ENCODE data around the gene TMEM239.
A peak's percentile ranks its signal among the peaks of the same experiment; 100 is the strongest.
"Not testable (repeated sequence)": the region's sequence is repeated elsewhere in the genome, so short reads cannot be mapped to it uniquely, and the experiment has no call there.

The TMEM239 gene

DNA sequence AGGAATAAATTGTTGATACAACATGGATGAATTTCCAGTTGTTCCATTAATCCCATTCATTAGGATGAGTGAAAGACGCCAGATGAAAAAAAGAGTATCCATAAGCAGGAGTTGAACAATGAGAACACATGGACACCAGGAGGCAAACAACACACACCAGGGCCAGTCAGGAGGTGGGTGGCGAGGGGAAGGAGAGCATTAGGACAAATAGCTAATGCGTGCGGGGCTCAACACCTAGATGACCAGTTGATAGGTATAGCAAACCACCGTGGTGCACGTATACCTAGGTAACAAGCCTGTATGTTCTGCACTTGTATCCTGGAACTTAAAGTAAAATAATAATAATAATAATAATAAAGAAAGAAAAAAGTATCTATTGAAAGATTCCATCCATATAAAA, 13.2 kb downstream of the TMEM239 start:
- TF ChIP-seq TAF1 (IDR thresholded peaks at IDR 0.05; ENCODE audit: borderline replicate concordance, low read depth, low read length) (no peak), POLR2AphosphoS5 (IDR thresholded peaks at IDR 0.05; ENCODE audit: low read depth, low read length) (no peak), POLR2A (IDR thresholded peaks at IDR 0.05; ENCODE audit: low read depth, low read length) (no peak)
- FAIRE-seq (no peak), DNase-seq (ENCODE audit: insufficient read length) (no peak)

DNA sequence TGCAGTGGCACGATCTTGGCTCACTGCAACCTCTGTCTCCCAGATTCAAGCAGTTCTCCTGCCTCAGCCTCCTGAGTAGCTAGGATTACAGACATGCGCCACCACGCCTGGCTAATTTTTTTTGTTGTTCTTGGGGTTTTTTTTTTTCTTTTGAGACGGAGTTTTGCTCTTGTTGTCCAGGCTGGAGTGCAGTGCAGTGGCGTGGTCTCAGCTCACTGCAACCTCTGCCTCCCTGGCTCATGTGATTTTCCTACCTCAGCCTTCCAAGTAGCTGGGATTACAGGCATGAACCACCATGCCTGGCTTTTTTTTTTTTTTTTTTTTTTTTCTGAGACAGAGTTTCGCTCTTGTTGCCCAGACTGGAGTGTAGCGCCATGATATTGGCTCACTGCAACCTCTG, 15.0 kb downstream of the TMEM239 start:
- FAIRE-seq; DNase-seq (ENCODE audit: insufficient read length): not testable (repeated sequence)

DNA sequence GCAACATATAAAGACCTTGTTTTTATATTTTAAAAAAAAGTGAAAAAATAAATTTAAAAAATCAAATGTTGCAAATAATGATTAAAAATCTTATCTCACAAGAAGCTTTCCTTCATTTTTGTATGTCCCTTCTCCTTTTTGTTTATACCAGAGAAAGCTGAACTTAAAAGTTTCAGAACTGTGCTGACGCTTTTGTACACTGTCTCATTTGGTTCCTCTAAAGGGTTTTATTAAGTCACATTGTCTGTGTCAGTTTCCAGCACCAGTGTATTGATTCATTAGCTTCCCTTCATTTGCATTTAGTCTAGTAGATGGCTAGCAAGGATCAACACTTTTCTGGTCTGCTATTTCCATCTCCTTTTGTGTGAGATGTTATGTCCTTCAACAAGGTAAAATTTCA, 17.6 kb downstream of the TMEM239 start:
- TF ChIP-seq TAF1 (IDR thresholded peaks at IDR 0.05; ENCODE audit: borderline replicate concordance, low read depth, low read length), result no peak
- no peak for TF ChIP-seq POLR2A (IDR thresholded peaks at IDR 0.05; ENCODE audit: low read depth, low read length)
- TF ChIP-seq POLR2AphosphoS5 (IDR thresholded peaks at IDR 0.05; ENCODE audit: low read depth, low read length), result no peak
- FAIRE-seq (no peak), DNase-seq (ENCODE audit: insufficient read length) (no peak)

DNA sequence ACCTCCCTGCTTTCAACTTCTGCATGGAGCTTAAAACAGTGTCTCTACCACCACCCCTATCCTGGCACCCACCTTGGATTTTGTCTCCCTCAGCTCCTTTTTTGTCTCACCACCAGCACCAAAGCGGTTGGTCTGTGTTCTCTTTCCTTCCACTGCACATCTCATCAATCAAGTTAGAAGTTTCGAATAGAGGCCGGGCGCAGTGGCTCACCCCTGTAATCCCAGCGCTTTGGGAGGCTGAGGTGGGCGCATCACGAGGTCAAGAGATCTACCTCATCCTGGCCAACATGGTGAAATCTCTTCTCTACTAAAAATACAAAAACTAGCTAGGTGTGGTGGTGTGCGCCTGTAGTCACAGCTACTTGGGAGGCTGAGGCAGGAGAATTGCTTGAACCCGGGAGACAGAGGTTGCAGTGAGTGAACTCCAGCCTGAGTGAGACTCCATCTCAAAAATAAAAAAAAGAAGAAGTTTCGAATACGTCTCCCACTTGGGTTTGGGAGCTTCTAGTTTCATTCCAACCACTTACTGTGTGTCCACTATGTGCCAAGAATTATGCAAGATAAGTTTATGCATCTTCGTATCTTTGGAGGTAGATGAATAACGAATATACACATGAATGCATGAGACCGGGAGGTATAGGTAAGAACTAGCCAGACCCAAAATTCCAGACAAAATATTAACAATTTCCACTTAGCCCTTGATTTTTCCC, 18.4 kb downstream of the TMEM239 start:
- TF ChIP-seq POLR2A (IDR thresholded peaks at IDR 0.05; ENCODE audit: low read depth, low read length), result no peak
- TF ChIP-seq POLR2AphosphoS5 (IDR thresholded peaks at IDR 0.05; ENCODE audit: low read depth, low read length), result no peak
- TF ChIP-seq TAF1 (IDR thresholded peaks at IDR 0.05; ENCODE audit: borderline replicate concordance, low read depth, low read length), result no peak
- DNase-seq (ENCODE audit: insufficient read length) (no peak), FAIRE-seq (no peak)

DNA sequence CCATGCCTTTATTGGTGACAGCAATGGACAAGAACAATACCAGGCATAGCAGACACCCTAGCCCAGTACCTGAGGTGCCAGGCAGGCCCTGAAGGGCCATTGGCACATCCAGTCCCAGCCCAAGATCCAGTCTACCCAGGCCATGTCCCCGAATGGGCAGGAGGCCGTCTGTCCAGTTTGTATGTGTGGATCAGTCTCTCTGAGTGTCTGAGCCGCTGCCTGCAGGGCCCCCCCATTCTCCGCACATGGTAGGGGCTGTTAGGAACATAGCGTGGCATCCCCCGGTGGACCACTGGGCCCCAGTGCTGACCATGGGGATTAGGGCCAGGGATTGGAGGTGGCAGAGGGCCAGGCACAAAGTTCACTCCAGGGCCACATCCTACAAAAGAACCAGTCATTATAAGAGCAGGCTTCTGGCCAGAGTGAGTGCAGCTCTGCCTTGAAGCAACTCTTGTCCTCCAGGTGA, 19.2 kb downstream of the TMEM239 start:
- TF ChIP-seq POLR2AphosphoS5 (IDR thresholded peaks at IDR 0.05; ENCODE audit: low read depth, low read length), result no peak
- no peak for TF ChIP-seq POLR2A (IDR thresholded peaks at IDR 0.05; ENCODE audit: low read depth, low read length)
- TF ChIP-seq TAF1 (IDR thresholded peaks at IDR 0.05; ENCODE audit: borderline replicate concordance, low read depth, low read length), result no peak
- no peak for FAIRE-seq
- no peak for DNase-seq (ENCODE audit: insufficient read length)

DNA sequence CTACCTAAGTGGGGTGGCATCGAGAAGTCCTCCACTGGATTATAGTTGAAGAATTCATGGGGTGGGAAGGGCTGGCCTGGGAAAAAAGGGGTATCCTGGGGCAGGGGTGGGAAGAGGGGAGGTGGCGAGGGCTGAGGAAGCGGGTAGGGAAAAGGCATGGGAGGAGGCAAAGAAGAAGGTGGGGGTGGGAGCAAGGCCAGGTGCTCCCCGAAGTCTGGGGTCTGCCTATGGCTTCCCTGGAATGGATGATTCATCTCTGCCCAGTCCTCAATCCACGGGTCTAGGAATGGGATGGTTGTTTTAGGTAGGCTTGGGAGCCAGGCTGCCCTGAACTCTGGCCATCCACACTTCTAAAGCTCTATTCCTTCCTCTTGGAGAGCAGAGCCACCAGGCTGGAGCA, 19.9 kb downstream of the TMEM239 start:
- DNase-seq (ENCODE audit: insufficient read length) (no peak), FAIRE-seq (no peak)
- TF ChIP-seq POLR2A (IDR thresholded peaks at IDR 0.05; ENCODE audit: low read depth, low read length) (no peak), POLR2AphosphoS5 (IDR thresholded peaks at IDR 0.05; ENCODE audit: low read depth, low read length) (no peak), TAF1 (IDR thresholded peaks at IDR 0.05; ENCODE audit: borderline replicate concordance, low read depth, low read length) (no peak)

DNA sequence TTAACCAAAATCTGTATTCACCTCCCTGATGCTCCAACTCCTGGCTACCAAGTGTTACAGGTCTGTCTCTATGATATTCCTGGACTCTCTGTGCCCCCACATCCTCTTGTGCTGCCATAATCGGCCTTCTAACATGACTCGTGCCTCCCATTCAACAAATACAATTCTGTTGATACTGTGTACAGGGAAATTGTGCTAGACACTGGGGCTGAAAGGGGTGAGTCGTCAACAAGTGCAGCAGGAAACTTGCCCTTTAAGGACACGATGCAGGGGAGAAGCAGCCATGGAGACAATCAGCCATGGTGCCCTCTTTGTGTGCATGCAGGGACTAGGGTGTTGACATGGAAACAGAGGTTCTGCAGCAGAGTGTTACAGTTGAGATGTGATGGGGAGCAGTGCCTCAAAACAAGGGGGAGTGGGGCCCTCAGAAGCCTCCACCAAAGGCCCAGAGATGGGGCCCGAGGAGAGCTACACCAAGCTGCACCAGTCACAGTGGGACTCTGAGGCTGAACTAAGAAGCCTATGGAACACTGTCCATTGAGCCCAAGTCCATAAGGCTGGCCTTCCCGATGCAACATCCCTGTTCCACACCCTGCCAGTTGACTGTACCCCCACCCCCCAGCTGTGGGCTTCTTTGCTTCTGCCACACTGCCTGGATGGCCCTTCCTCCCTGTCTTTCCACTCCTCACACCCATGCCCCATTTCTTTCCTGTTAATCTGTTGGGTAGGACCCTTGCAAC, 21.2 kb downstream of the TMEM239 start:
- FAIRE-seq, result no peak
- DNase-seq (ENCODE audit: insufficient read length), result no peak
- TF ChIP-seq POLR2AphosphoS5 (IDR thresholded peaks at IDR 0.05; ENCODE audit: low read depth, low read length), result no peak
- TF ChIP-seq POLR2A (IDR thresholded peaks at IDR 0.05; ENCODE audit: low read depth, low read length), result no peak
- no peak for TF ChIP-seq TAF1 (IDR thresholded peaks at IDR 0.05; ENCODE audit: borderline replicate concordance, low read depth, low read length)

DNA sequence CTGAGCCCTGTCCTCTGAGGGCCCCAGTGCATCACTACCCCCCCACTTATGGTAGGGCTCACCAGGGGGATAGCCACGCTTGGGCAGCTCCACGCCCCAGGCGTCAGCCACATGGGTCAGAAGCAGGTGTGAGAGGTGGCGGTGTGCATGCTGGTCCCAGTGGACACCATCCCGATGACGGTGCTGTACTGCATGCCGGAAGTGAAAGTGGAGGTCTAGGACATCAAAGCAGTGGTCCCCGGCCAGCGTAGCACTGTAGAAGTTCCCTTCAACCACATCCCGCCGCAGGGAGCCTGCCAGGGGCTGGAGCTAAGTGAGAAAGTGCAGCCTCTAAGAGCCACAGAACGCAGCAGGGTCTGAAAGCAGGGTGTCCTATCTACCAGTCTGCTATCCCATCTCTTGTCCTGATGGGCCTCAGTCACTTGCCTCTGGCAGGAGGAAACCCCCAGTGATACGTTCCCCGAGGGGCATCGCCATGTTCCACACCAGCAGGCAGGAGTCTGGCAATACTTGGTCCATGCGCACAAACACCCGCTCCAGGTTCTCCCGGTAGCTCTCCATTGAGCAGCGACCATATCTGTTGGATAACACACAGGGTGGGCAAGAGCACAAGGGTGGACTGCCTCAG, 22.1 kb downstream of the TMEM239 start:
- TF ChIP-seq POLR2A (IDR thresholded peaks at IDR 0.05; ENCODE audit: low read depth, low read length) (no peak), TAF1 (IDR thresholded peaks at IDR 0.05; ENCODE audit: borderline replicate concordance, low read depth, low read length) (no peak), POLR2AphosphoS5 (IDR thresholded peaks at IDR 0.05; ENCODE audit: low read depth, low read length) (no peak)
- FAIRE-seq, result peak; percentile 58

DNA sequence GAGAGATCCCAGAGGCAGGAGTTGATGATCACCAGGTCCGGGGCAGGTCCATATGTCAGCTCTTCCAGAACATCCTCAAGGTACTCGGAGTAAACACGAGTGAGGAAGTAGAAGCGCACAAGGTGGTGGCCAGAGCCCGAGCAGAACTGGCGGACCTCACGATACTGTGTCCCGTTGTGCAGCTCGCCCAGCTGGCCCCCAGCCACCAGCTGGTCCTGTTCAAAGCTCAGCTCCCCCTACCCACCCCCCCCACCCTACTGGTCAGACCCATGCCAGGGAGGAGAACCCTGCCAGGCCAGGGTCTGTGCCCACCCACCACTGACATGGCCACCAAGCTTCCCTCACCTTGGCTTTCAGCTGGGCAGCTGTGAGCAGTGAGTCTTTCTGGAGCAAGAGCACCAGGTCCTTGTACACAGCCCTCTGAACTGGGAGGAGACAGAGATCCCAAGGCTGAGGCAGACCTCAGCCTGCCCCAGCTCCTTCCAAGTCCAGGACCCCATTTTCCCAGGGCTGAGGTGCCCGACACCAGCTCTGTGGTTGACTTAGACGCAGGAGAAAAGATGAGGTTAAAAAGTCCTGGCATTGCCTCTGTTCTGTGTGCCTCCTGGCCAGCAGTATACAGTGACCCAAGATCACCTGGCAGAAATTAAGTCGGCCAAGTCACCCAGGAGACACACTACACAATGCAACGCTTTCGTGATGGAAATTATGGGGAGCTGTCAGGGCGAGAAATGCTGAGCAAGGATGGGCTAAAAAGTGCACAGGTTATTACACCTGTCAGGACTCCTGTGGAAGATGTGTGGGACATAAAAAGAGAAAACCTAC, 22.9 kb downstream of the TMEM239 start:
- DNase-seq (ENCODE audit: insufficient read length) (no peak), FAIRE-seq (no peak)
- TF ChIP-seq POLR2A (IDR thresholded peaks at IDR 0.05; ENCODE audit: low read depth, low read length) (no peak), POLR2AphosphoS5 (IDR thresholded peaks at IDR 0.05; ENCODE audit: low read depth, low read length) (no peak), TAF1 (IDR thresholded peaks at IDR 0.05; ENCODE audit: borderline replicate concordance, low read depth, low read length) (no peak)

More for the DNA sequence above, 22.1 kb downstream of the TMEM239 start:
- no peak for DNase-seq (ENCODE audit: insufficient read length)

DNA sequence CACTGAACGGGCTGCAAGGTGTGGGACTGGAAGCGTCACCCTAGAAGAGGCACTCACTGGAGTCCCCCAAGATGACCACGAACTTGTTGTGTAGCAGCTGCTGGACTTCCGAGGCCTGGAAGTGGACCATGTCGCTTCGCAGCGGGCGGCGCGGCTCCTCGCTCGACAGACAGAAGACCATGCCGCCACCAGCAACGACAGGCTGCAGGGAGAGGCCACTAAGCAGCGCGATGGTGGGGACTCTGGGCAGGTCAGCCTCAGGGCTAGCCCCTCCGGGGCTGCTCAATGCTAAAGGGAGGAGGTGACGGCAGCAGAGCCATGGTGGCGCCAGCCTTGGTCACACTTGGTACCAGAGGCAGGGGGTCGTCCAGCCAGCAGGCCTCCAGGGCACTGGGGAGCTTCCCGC, 23.6 kb downstream of the TMEM239 start:
- TF ChIP-seq POLR2A (IDR thresholded peaks at IDR 0.05; ENCODE audit: low read depth, low read length) (no peak), TAF1 (IDR thresholded peaks at IDR 0.05; ENCODE audit: borderline replicate concordance, low read depth, low read length) (no peak), POLR2AphosphoS5 (IDR thresholded peaks at IDR 0.05; ENCODE audit: low read depth, low read length) (no peak)
- DNase-seq (ENCODE audit: insufficient read length), result no peak
- peak; percentile 74 for FAIRE-seq
